B cell (primary cell): ENCODE measurements around the gene BPIFA1. TPM values are rescaled to one million over a fixed set of nuclear protein-coding genes. Genes with fewer than 3 reads are reported as not detected.

Source experiments
- ATAC-seq: fragments of 200-7000 bp; cut with Tn5 transposase; one replicate; pipeline ENCODE4 v1.10.0; 2021; ENCODE audit warnings: low read depth, mild to moderate bottlenecking, moderate number of reproducible peaks, moderate library complexity
- CTCF ChIA-PET: fragments of 350-600 bp; sonication (Branson Sonifier 250); formaldehyde crosslinking; loops from one replicate; lab custom pipeline; 2021; ENCODE audit warnings: antibody characterized with exemption, inconsistent platforms; lab: Charles Lee
- POLR2A ChIA-PET: fragments of 350-600 bp; sonication (Branson Sonifier 250); formaldehyde crosslinking; loops from one replicate; lab custom pipeline; 2021; ENCODE audit warnings: antibody characterized with exemption; lab: Charles Lee
- DNase-seq: peaks from one replicate; pipeline ENCODE4 v3.0.0; 2013
- H2AFZ ChIP-seq: 2 replicates; pipeline ENCODE4 v1.6.1; 2012; ENCODE audit warnings: mild to moderate bottlenecking, low read depth, low read length; ENCODE audit not compliant: insufficient read depth, poor library complexity, severe bottlenecking
- H3K27ac ChIP-seq, 2 donors: 1 replicate in 1 of 2; 2 replicates in 1 of 2; pipeline ENCODE4 v1.5.1; 2012 to 2013; ENCODE audit warnings: low read length in 2 of 2, mild to moderate bottlenecking in 2 of 2, moderate library complexity in 1 of 2
- H3K27me3 ChIP-seq, 4 experiments: fragments of 200-600 bp in 1 of 4; sonication (generic) in 1 of 4; replicated peaks in 1 of 4; 1 replicate in 2 of 4; 2 replicates in 2 of 4; pipeline versions ENCODE4 v1.6.1 to v1.7.0; 2013 to 2016; ENCODE audit warnings: low read length in 3 of 4, mild to moderate bottlenecking in 2 of 4, mixed read lengths in 1 of 4, moderate library complexity in 1 of 4; ENCODE audit not compliant: insufficient read depth in 4 of 4, control insufficient read depth in 3 of 4; ENCODE audit errors: control extremely low read depth in 1 of 4
- H3K36me3 ChIP-seq, 2 experiments: replicated peaks in 1 of 2; 1 replicate in 1 of 2; 2 replicates in 1 of 2; pipeline versions ENCODE4 v1.6.1 to v1.7.1; 2013; ENCODE audit warnings: low read length in 1 of 2; ENCODE audit not compliant: insufficient read depth in 2 of 2, control insufficient read depth in 1 of 2; ENCODE audit errors: control extremely low read depth in 1 of 2, extremely low read depth in 1 of 2
- H3K4me1 ChIP-seq, 2 donors: fragments of 200-600 bp in 1 of 2; sonication (generic) in 1 of 2; 1 replicate in 1 of 2; 2 replicates in 1 of 2; pipeline versions ENCODE4 v1.5.1 to v1.6.1; 2013 to 2017; ENCODE audit warnings: low read length in 2 of 2; ENCODE audit not compliant: control insufficient read depth in 2 of 2, insufficient read depth in 2 of 2
- H3K4me2 ChIP-seq: replicated peaks from 2 replicates; pipeline ENCODE3; 2012; ENCODE audit warnings: mild to moderate bottlenecking, low read depth, low read length; ENCODE audit not compliant: poor library complexity, severe bottlenecking
- H3K4me3 ChIP-seq, 5 experiments: fragments of 200-600 bp in 1 of 5; sonication (generic) in 1 of 5; 1 replicate in 3 of 5; 2 replicates in 2 of 5; pipeline versions ENCODE4 v1.5.1 to v1.7.0; 2011 to 2016; ENCODE audit warnings: low read length in 4 of 5, mild to moderate bottlenecking in 4 of 5, low read depth in 2 of 5, control low read depth in 1 of 5, moderate library complexity in 1 of 5; ENCODE audit not compliant: insufficient read depth in 1 of 5; ENCODE audit errors: control extremely low read depth in 1 of 5, extremely low read depth in 1 of 5
- H3K79me2 ChIP-seq: fragments of 200-600 bp; sonication (generic); one replicate; pipeline ENCODE4 v1.6.0; 2016; ENCODE audit warnings: low read length; ENCODE audit not compliant: control insufficient read depth, insufficient read depth
- H3K9ac ChIP-seq: fragments of 200-600 bp; sonication (generic); 2 replicates; pipeline ENCODE4 v1.6.1; 2017; ENCODE audit warnings: mild to moderate bottlenecking, low read length, moderate library complexity
- H3K9me3 ChIP-seq, 3 donors: one replicate each; pipeline versions ENCODE4 v1.6.1 to v1.7.1; 2013; ENCODE audit warnings: low read length in 2 of 3; ENCODE audit not compliant: control insufficient read depth in 2 of 3, insufficient read depth in 1 of 3; ENCODE audit errors: control extremely low read depth in 1 of 3
- H4K20me1 ChIP-seq: 2 replicates; pipeline ENCODE4 v1.6.0; 2012; ENCODE audit warnings: mild to moderate bottlenecking, low read length; ENCODE audit not compliant: insufficient read depth, control insufficient read depth, poor library complexity, severe bottlenecking
- H3K27ac Mint-ChIP-seq: one replicate; pipeline ENCODE4 v1.8.0; 2021; ENCODE audit warnings: mixed read lengths
- H3K27me3 Mint-ChIP-seq: one replicate; pipeline ENCODE4 v1.8.0; 2021; ENCODE audit warnings: mixed read lengths
- H3K4me1 Mint-ChIP-seq: one replicate; pipeline ENCODE4 v1.8.0; 2021; ENCODE audit warnings: mixed read lengths
- H3K4me3 Mint-ChIP-seq: one replicate; pipeline ENCODE4 v1.8.0; 2021; ENCODE audit warnings: mixed read lengths
- H3K9me3 Mint-ChIP-seq: one replicate; pipeline ENCODE4 v1.8.0; 2022; ENCODE audit warnings: mixed read lengths; ENCODE audit not compliant: insufficient read depth
- EZH2 ChIP-seq: IDR thresholded peaks from 2 replicates; pipeline ENCODE4 v1.6.1; 2012; ENCODE audit warnings: borderline replicate concordance, low read depth, mild to moderate bottlenecking, moderate library complexity, low read length; ENCODE audit not compliant: insufficient read depth, poor library complexity, severe bottlenecking
- WGBS: methylation state at CpG from one replicate; pipeline ENCODE4 v1.1.5; 2013; ENCODE audit warnings: missing lambda C conversion rate; ENCODE audit not compliant: insufficient coverage; 5-methylcytosine and 5-hydroxymethylcytosine counted together
- intact Hi-C: fragments of 100-400 bp; cut with micrococcal nuclease; formaldehyde crosslinking; loops from one replicate; pipeline ENCODE4 v1.10.0; 2022
- polyA plus RNA-seq: library from polyadenylated mRNA; depleted of rRNA; stranded (reverse); fragments of >200 nt; gene quantifications from 2 replicates; pipeline ENCODE4 v1.2.3, GENCODE V29; 2012
- total RNA-seq, 2 donors: library from RNA; stranded (reverse); fragments of 120-200 nt in 1 of 2; gene quantifications; 1 replicate in 1 of 2; 2 replicates in 1 of 2; pipeline versions ENCODE4 v1.2.3 to v1.2.4, GENCODE V29; 2013 to 2022
- TF ChIP-seq, protein P1 (sequence below): fragments of 200-600 bp; IDR thresholded peaks from one replicate; pipeline ENCODE4 v1.8.0; 2022; ENCODE audit warnings: antibody characterized with exemption, mild to moderate bottlenecking

The BPIFA1 gene
- total and polyA plus RNA-seq, 2 donors (not counting 1 experiment from before 2014, with no cell fraction given): not detected

DNA sequence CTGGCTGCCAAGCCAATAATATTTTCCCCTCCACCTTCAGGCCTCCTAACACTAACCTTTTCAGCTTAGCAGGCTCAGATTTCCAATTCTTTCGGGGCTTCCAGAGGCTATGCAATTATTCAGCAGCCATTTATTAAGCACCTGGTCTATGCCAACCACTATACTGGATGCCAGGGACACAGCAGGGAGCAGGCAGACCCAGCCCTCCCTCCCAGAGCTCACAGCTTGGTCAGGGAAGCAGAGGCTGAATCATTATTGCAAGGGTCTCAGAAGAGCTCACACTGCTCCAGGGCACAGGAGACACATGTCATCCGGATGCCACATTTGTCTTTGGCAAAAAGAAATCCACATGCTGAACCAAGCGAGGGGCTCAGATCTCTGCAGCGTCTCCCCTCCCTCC lies 48.5 kb downstream of the BPIFA1 start:
- DNase-seq (no peak), ATAC-seq (no peak)
- Histone ChIP-seq H3K36me3 (no peaks in the 10 kb centered on the region), H3K4me2 (no peak overlapping the region), H3K79me2 (no peaks in the 10 kb centered on the region), H3K4me1 (no peaks in the 10 kb centered on the region), H3K9me3 (peaks cover 0 to 8% (median 0%) of the 10 kb centered on the region in 3 donors), H3K9ac (no peak overlapping the region), H2AFZ (no peak overlapping the region), H3K4me3 (no peak overlapping the region), H4K20me1 (no peaks in the 10 kb centered on the region), H3K27ac (no peak overlapping the region), H3K27me3 (peaks cover 0 to 4% (median 0%) of the 10 kb centered on the region in 4 experiments)
- ChIA-PET CTCF (interaction anchor here (1.1 to 1.3 kb wide), 2 partner anchors 8 to 10 kb away, joined by 3 read pairs; no protein-coding TSS in a partner anchor), POLR2A (no interaction called here)
- no peaks in the 10 kb centered on the region for H3K9me3 Mint-ChIP-seq
- H3K4me3 Mint-ChIP-seq: no peak overlapping the region
- intact Hi-C loops: no loop called here
- TF ChIP-seq, protein P1, sequence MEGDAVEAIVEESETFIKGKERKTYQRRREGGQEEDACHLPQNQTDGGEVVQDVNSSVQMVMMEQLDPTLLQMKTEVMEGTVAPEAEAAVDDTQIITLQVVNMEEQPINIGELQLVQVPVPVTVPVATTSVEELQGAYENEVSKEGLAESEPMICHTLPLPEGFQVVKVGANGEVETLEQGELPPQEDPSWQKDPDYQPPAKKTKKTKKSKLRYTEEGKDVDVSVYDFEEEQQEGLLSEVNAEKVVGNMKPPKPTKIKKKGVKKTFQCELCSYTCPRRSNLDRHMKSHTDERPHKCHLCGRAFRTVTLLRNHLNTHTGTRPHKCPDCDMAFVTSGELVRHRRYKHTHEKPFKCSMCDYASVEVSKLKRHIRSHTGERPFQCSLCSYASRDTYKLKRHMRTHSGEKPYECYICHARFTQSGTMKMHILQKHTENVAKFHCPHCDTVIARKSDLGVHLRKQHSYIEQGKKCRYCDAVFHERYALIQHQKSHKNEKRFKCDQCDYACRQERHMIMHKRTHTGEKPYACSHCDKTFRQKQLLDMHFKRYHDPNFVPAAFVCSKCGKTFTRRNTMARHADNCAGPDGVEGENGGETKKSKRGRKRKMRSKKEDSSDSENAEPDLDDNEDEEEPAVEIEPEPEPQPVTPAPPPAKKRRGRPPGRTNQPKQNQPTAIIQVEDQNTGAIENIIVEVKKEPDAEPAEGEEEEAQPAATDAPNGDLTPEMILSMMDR: no peak
- no peak for TF ChIP-seq EZH2
- WGBS: 97% methylated on average over 4 of the region's 4 CpGs
- H3K27me3 Mint-ChIP-seq: peaks cover 27% of the 10 kb centered on the region
- no peaks in the 10 kb centered on the region for H3K4me1 Mint-ChIP-seq
- no peak overlapping the region for H3K27ac Mint-ChIP-seq

DNA sequence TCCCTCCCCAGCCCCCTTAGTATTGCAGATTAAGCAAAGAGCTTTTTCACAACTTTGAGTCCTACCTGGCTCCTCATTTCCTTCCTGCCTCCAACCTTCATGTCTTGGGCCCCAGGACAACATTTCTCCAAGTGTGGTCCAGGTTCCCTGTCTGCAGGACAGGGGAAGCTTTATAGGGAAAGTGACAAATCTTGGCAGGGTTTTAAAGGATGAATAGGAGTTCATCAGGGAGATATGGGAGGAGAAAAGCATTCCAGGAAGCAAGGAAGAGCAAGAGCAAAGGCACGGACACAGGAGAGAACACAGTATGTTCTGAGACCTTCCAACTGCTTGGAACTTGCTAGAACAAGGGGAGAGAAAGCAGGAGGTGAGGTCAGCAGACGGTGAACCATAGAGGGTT lies 49.1 kb downstream of the BPIFA1 start:
- Histone ChIP-seq H3K9ac (no peak overlapping the region), H3K4me2 (no peak overlapping the region), H2AFZ (no peak overlapping the region), H3K4me3 (no peak overlapping the region), H3K27ac (no peak overlapping the region), H3K9me3 (peaks cover 0 to 8% (median 0%) of the 10 kb centered on the region in 3 donors), H3K36me3 (no peaks in the 10 kb centered on the region), H4K20me1 (no peaks in the 10 kb centered on the region), H3K79me2 (no peaks in the 10 kb centered on the region), H3K27me3 (peaks cover 0 to 6% (median 0%) of the 10 kb centered on the region in 4 experiments), H3K4me1 (no peaks in the 10 kb centered on the region)
- Mint-ChIP-seq H3K9me3 (no peaks in the 10 kb centered on the region), H3K27ac (no peak overlapping the region), H3K27me3 (peaks cover 28% of the 10 kb centered on the region), H3K4me3 (no peak overlapping the region), H3K4me1 (no peaks in the 10 kb centered on the region)
- ATAC-seq: no peak
- ChIA-PET CTCF (interaction anchor here (1.1 to 1.3 kb wide), 2 partner anchors 9 kb away, joined by 3 read pairs; no protein-coding TSS in a partner anchor), POLR2A (no interaction called here)
- WGBS: 74% methylated on average over 2 of the region's 2 CpGs
- TF ChIP-seq, protein P1: no peak
- no peak for TF ChIP-seq EZH2
- DNase-seq: no peak
- intact Hi-C loops: no loop called here
